ENCODE data around the gene POLR3A. TPM values are rescaled to one million over a fixed set of nuclear protein-coding genes. Genes with fewer than 3 reads are reported as not detected.

The POLR3A gene
- total and polyA plus RNA-seq, 2 of the 13 experiments (the other 11 are each of a cell fraction or from before 2014, with no cell fraction given) = 13.6 to 19.2 TPM

- TF ChIP-seq SIN3A (IDR thresholded peaks at IDR 0.05; ENCODE audit: borderline replicate concordance, low read depth, low read length) = peak; percentile 82; the same call in 1 of the 2 replicates
- no peak for TF ChIP-seq RERE (CRISPR knock-in tag; IDR thresholded peaks at IDR 0.05; ENCODE audit: low read depth)
- peak; percentile 63 for TF ChIP-seq ETV5 (CRISPR knock-in tag; IDR thresholded peaks at IDR 0.05; ENCODE audit: borderline replicate concordance)
- TF ChIP-seq MED8 (CRISPR knock-in tag; IDR thresholded peaks at IDR 0.05; ENCODE audit: insufficient replicate concordance) = peak; percentile 79
- peak; percentile 98 for TF ChIP-seq DR1 (CRISPR knock-in tag; IDR thresholded peaks at IDR 0.05)
- TF ChIP-seq ZNF44 (CRISPR knock-in tag; IDR thresholded peaks at IDR 0.05) = 0 out of 2 replicates have a peak, but pooled peaks have one; percentile 79
- peak; percentile 74; the same call in 1 of the 2 replicates for TF ChIP-seq ZNF615 (CRISPR knock-in tag; IDR thresholded peaks at IDR 0.05; ENCODE audit: borderline replicate concordance)
- no peak for TF ChIP-seq CENPT (CRISPR knock-in tag; IDR thresholded peaks at IDR 0.05; ENCODE audit: low read depth)
- TF ChIP-seq ELF4 (CRISPR knock-in tag; IDR thresholded peaks at IDR 0.05; ENCODE audit: borderline replicate concordance) = no peak
- no peak for TF ChIP-seq FOXK2 (IDR thresholded peaks at IDR 0.05)
- no peak for TF ChIP-seq TRIM22 (IDR thresholded peaks at IDR 0.05)
- TF ChIP-seq CTCF (CRISPR knock-in tag; IDR thresholded peaks at IDR 0.05) = no peak; the same call in 1 of the 2 replicates
- TF ChIP-seq ZFX (CRISPR knock-in tag; IDR thresholded peaks at IDR 0.05; ENCODE audit: low read depth) = peak; percentile 94
- no peak for TF ChIP-seq ZNF503 (CRISPR knock-in tag; IDR thresholded peaks at IDR 0.05)
- no peak for TF ChIP-seq FOXA1 (IDR thresholded peaks at IDR 0.05)
- no peak for TF ChIP-seq FOXA1 (CRISPR knock-in tag; IDR thresholded peaks at IDR 0.05)
- TF ChIP-seq ZNF430 (CRISPR knock-in tag; IDR thresholded peaks at IDR 0.05) = peak; percentile 85; the same call in 1 of the 2 replicates
- peak; percentile 93; the same call in 1 of the 2 replicates for TF ChIP-seq ZNF891 (CRISPR knock-in tag; IDR thresholded peaks at IDR 0.05)
- no peak for TF ChIP-seq MAFF (IDR thresholded peaks at IDR 0.05; ENCODE audit: low read depth, low read length)
Measured at GRCh38 chr10:78033637-78034470, 4.5 kb upstream of the POLR3A start, which contains the start of gene RPS24 (continued).
